PC-3 (cell line): ENCODE measurements around the gene SLC2A4. TPM values are rescaled to one million over a fixed set of nuclear protein-coding genes. Genes with fewer than 3 reads are reported as not detected.
"Not testable (repeated sequence)": the region's sequence is repeated elsewhere in the genome, so short reads cannot be mapped to it uniquely, and the experiment has no call there.

Experiments used
- ATAC-seq: fragments of 200-7000 bp; cut with Tn5 transposase; 2 replicates; pipeline ENCODE4 v1.9.1; 2020; ENCODE audit warnings: mild to moderate bottlenecking, moderate library complexity
- BruUV-seq: library from RNA; stranded (reverse); fragments of 400-500 nt; replicated peaks from 2 replicates; lab custom pipeline; 2021; lab: Mats Ljungman, UMichigan
- CTCF ChIA-PET: fragments of 300-600 bp; sonication (Branson Sonifier 250); formaldehyde crosslinking; loops from one replicate; lab custom pipeline; 2022; ENCODE audit warnings: antibody characterized with exemption; lab: Charles Lee
- POLR2A ChIA-PET: fragments of 300-600 bp; sonication (Branson Sonifier 250); formaldehyde crosslinking; loops from one replicate; lab custom pipeline; 2022; ENCODE audit warnings: antibody characterized with exemption; ENCODE audit not compliant: unreplicated experiment; lab: Charles Lee
- DNase-seq: peaks from one replicate; pipeline ENCODE4 v3.0.0-alpha.2; 2015
- H2AFZ ChIP-seq: fragments of 300-600 bp; sonication (generic); 2 replicates; pipeline ENCODE4 v1.6.0; 2016; ENCODE audit warnings: antibody characterized with exemption, low read length
- H3F3A ChIP-seq: fragments of 300-600 bp; sonication (generic); one replicate; pipeline ENCODE4 v1.6.0; 2017; ENCODE audit warnings: antibody characterized with exemption, low read length, control low read depth, mild to moderate bottlenecking; ENCODE audit not compliant: unreplicated experiment
- H3K27ac ChIP-seq: fragments of 300-600 bp; sonication (generic); 2 replicates; pipeline ENCODE4 v1.5.1; 2016; ENCODE audit warnings: mild to moderate bottlenecking, low read length
- H3K27me3 ChIP-seq: fragments of 300-600 bp; sonication (generic); 2 replicates; pipeline ENCODE4 v1.6.1; 2016; ENCODE audit warnings: low read length, mixed read lengths
- H3K36me3 ChIP-seq: fragments of 300-600 bp; sonication (generic); 2 replicates; pipeline ENCODE4 v1.6.1; 2016; ENCODE audit warnings: low read depth, mixed run types, low read length, mixed read lengths
- H3K4me1 ChIP-seq: fragments of 300-600 bp; sonication (generic); 2 replicates; pipeline ENCODE4 v1.5.1; 2016; ENCODE audit warnings: low read length; ENCODE audit not compliant: insufficient read depth
- H3K4me2 ChIP-seq: fragments of 300-600 bp; sonication (generic); 2 replicates; pipeline ENCODE4 v1.6.0; 2016; ENCODE audit warnings: low read length
- H3K4me3 ChIP-seq: fragments of 300-600 bp; sonication (generic); 2 replicates; pipeline ENCODE4 v1.5.1; 2016; ENCODE audit warnings: mild to moderate bottlenecking, low read length, mixed read lengths
- H3K79me2 ChIP-seq: fragments of 300-600 bp; sonication (generic); 2 replicates; pipeline ENCODE4 v1.6.1; 2017; ENCODE audit warnings: low read length, mixed read lengths
- H3K9ac ChIP-seq: fragments of 300-600 bp; sonication (generic); 2 replicates; pipeline ENCODE4 v1.6.0; 2016; ENCODE audit warnings: mild to moderate bottlenecking, low read length
- H3K9me2 ChIP-seq: fragments of 300-600 bp; sonication (generic); replicated peaks from 2 replicates; pipeline ENCODE4 v1.6.1; 2016; ENCODE audit warnings: mixed run types, low read length, mixed read lengths
- H3K9me3 ChIP-seq: fragments of 300-600 bp; sonication (generic); 2 replicates; pipeline ENCODE4 v1.6.1; 2016; ENCODE audit warnings: low read length, mixed read lengths
- H4K20me1 ChIP-seq: fragments of 300-600 bp; sonication (generic); 2 replicates; pipeline ENCODE4 v1.6.1; 2016; ENCODE audit warnings: low read length, mixed read lengths
- EZH2 ChIP-seq: fragments of 300-600 bp; sonication (generic); IDR thresholded peaks from one replicate; pipeline ENCODE4 v1.6.1; 2017; ENCODE audit warnings: antibody characterized with exemption, mild to moderate bottlenecking, low read length; ENCODE audit not compliant: unreplicated experiment
- EZH2phosphoT487 ChIP-seq: fragments of 300-600 bp; sonication (generic); IDR thresholded peaks from 2 replicates; pipeline ENCODE4 v1.6.1; 2018; ENCODE audit warnings: mild to moderate bottlenecking, antibody characterized with exemption, low read length, borderline replicate concordance
- intact Hi-C: fragments of 100-400 bp; cut with micrococcal nuclease; formaldehyde crosslinking; loops from 2 replicates; pipeline ENCODE4 v1.9.0; 2023
- total RNA-seq: library from RNA; depleted of rRNA; stranded (reverse); fragments of >200 nt; gene quantifications from 2 replicates; pipeline ENCODE4 v1.2.3, GENCODE V29; 2014
- TF ChIP-seq, protein P1 (sequence below): fragments of 300-600 bp; sonication (generic); conservative IDR thresholded peaks from 2 replicates; pipeline ENCODE4 v1.5.1; 2017; ENCODE audit warnings: antibody characterized with exemption, low read depth, mild to moderate bottlenecking, low read length

The SLC2A4 gene
- total RNA-seq, 1 experiment from 2014 or later, result 0.29 TPM

DNA sequence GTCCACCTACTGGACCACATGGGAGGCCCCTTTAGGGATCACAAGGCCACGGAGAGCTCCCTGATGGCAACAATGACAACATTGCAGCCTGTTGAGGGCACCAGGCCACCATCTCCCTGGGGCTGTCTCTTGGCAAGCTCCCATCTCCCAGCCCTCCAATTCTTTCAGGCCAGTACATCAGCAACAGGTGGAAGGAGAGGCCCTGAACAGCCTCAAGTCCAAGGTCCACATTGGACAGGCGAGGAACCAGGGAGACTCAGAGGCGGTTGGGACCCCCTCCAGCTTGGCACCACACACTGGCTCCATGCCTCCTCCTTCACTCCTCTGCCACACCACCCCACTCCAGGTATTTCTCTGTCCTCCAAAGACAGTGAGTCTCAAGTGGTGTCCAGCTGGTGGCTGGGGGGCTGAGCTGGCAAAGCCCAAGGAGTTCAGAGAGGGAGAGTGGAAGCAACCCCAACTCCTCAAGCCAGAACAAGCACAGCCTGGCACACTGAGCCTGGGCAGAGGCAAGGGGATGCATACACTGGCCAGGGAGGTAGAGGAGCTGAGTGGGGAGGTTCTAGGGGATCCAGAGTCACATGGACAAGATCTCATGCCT lies 53.5 kb downstream of the SLC2A4 start:
- no TSS peak for BruUV-seq
- Histone ChIP-seq H3K36me3 (no peaks in the 10 kb centered on the region), H3K27ac (no peak overlapping the region), H3K27me3 (no peaks in the 10 kb centered on the region), H3K79me2 (no peaks in the 10 kb centered on the region), H2AFZ (no peak overlapping the region), H3K9me2 (no peaks in the 10 kb centered on the region), H3K4me2 (no peak overlapping the region), H4K20me1 (no peaks in the 10 kb centered on the region), H3F3A (no peaks in the 10 kb centered on the region), H3K4me3 (no peak overlapping the region), H3K9ac (no peak overlapping the region), H3K4me1 (no peaks in the 10 kb centered on the region), H3K9me3 (no peaks in the 10 kb centered on the region)
- POLR2A ChIA-PET, result no interaction called here
- no peak for TF ChIP-seq EZH2phosphoT487
- TF ChIP-seq, protein P1, sequence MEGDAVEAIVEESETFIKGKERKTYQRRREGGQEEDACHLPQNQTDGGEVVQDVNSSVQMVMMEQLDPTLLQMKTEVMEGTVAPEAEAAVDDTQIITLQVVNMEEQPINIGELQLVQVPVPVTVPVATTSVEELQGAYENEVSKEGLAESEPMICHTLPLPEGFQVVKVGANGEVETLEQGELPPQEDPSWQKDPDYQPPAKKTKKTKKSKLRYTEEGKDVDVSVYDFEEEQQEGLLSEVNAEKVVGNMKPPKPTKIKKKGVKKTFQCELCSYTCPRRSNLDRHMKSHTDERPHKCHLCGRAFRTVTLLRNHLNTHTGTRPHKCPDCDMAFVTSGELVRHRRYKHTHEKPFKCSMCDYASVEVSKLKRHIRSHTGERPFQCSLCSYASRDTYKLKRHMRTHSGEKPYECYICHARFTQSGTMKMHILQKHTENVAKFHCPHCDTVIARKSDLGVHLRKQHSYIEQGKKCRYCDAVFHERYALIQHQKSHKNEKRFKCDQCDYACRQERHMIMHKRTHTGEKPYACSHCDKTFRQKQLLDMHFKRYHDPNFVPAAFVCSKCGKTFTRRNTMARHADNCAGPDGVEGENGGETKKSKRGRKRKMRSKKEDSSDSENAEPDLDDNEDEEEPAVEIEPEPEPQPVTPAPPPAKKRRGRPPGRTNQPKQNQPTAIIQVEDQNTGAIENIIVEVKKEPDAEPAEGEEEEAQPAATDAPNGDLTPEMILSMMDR, result no peak
- no peak for TF ChIP-seq EZH2
- intact Hi-C loops, result no loop called here
- ATAC-seq (no peak), DNase-seq (no peak)
- CTCF ChIA-PET, result no interaction called here

- DNase-seq, H3K4me3 ChIP-seq, H2AFZ ChIP-seq, intact Hi-C loops, H4K20me1 ChIP-seq, H3K79me2 ChIP-seq, H3K9me2 ChIP-seq, H3K9me3 ChIP-seq, BruUV-seq, CTCF ChIA-PET, H3K4me2 ChIP-seq, H3F3A ChIP-seq, POLR2A ChIA-PET, H3K27ac ChIP-seq, H3K36me3 ChIP-seq, ATAC-seq, H3K4me1 ChIP-seq, H3K9ac ChIP-seq, H3K27me3 ChIP-seq: not testable (repeated sequence)
Observed at GRCh38 chr17:7335765-7336164, 54.2 kb downstream of the SLC2A4 start.

DNA sequence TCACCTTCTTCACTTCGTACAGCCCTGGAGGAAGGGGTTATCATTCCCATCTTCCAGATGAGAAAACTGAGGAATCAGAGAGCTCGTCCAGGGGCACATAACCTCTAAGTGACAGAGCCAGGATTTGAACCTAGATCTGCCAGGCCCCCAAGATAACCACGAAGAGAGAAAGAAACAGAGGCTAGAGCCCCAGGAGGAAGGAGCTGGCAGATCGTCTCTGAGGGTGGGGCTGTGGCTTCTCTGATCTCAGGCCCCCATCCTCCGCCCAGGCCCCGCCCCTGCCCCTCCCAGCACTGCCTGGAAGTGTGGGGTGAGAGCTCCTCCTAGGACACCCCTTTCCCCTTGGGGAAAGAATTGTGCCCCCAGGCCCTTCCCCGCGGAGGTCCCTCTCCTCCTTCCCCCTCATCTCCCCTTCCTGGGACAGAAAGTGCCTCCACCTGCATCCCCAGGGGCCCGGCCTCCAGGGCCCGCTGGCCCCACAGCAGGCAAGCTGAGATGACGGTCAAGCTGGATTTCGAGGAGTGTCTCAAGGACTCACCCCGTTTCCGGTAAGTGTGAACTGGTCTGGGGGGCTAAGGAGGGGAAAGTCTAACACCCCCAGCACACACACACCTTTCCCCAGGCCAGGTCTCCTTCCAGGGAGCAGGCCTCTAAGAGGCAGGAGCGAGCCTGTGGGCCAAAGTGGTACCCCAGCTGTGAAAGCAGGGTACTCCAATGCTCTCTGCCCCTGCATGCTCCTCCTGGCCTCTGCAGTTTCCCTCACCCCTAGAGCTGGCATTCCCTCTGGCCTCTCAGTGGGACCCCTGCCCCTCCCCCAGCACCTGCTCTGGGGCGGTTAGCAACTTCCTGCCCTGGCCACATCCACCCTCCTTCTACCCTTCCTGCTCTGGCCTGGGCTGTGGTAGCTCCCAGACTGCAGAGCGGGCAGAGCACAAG lies 55.0 kb downstream of the SLC2A4 start, which contains the start of gene ACAP1:
ACAP1 (plus strand) TSS at position 290 of the 936 bp plus-strand sequence; CDS start at position 496, 206 bp downstream.
- Histone ChIP-seq H3K27ac (no peak within 1 kb of the TSS), H3K36me3 (no peaks in the 10 kb centered on the region), H4K20me1 (no peaks in the 10 kb centered on the region), H3F3A (no peaks in the 10 kb centered on the region), H3K27me3 (no peaks in the 10 kb centered on the region), H2AFZ (no peak within 1 kb of the TSS), H3K9me2 (no peaks in the 10 kb centered on the region), H3K9ac (no peak within 1 kb of the TSS), H3K4me1 (no peaks in the 10 kb centered on the region), H3K79me2 (no peaks in the 10 kb centered on the region), H3K4me2 (no peak within 1 kb of the TSS), H3K4me3 (no peak within 1 kb of the TSS), H3K9me3 (no peaks in the 10 kb centered on the region)
- DNase-seq (no peak), ATAC-seq (no peak)
- CTCF ChIA-PET, result no interaction called here
- intact Hi-C loops, result no loop called here
- TF ChIP-seq EZH2phosphoT487 (no peak), EZH2 (no peak)
- TF ChIP-seq, protein P1, result no peak
- POLR2A ChIA-PET, result no interaction called here
- no TSS peak for BruUV-seq

- ATAC-seq, BruUV-seq, H3K27ac ChIP-seq, H3K9me2 ChIP-seq, DNase-seq, H4K20me1 ChIP-seq, CTCF ChIA-PET, H3K27me3 ChIP-seq, H3K4me3 ChIP-seq, H3K9ac ChIP-seq, H3K36me3 ChIP-seq, H3K4me1 ChIP-seq, H3K4me2 ChIP-seq, intact Hi-C loops, H3K9me3 ChIP-seq, H3K79me2 ChIP-seq, H2AFZ ChIP-seq, POLR2A ChIA-PET, H3F3A ChIP-seq: not testable (repeated sequence)
Observed at GRCh38 chr17:7337600-7337999, 56.1 kb downstream of the SLC2A4 start.
